Activated CD8-positive, alpha-beta memory T cell treated with anti-CD3 and anti-CD28 coated beads, Interleukin-2, amount 50 U/mL, for 24 hours (primary cell): ENCODE results near the gene NPY4R2.
"Not testable (repeated sequence)": the region's sequence is repeated elsewhere in the genome, so short reads cannot be mapped to it uniquely, and the experiment has no call there.

ENCODE experiments used
- DNase-seq: peaks from one replicate; pipeline ENCODE4 v3.0.0-alpha.2; 2020; ENCODE audit errors: extremely low read depth

The NPY4R2 gene

DNA sequence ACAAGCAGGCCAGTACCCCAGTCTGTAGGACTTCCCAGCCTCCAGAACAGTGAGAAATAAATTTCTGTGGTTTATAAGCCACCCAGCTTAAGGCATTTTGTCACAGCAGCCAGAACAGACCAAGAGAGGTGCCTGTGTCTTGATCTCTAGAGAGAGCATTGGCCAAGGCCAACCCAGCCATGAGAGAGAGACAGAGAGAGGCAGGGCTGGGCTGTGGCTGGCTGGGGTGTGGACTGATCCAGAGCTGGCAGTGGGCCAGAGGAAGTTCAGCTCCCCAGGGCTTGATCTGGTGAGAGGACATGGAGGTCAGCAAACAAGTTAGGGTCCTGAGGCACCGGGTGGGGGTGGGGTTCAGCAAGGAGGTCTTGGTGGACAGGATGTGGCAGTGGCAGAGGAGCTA, 14.4 kb downstream of the NPY4R2 start:
- not testable (repeated sequence) for DNase-seq

DNA sequence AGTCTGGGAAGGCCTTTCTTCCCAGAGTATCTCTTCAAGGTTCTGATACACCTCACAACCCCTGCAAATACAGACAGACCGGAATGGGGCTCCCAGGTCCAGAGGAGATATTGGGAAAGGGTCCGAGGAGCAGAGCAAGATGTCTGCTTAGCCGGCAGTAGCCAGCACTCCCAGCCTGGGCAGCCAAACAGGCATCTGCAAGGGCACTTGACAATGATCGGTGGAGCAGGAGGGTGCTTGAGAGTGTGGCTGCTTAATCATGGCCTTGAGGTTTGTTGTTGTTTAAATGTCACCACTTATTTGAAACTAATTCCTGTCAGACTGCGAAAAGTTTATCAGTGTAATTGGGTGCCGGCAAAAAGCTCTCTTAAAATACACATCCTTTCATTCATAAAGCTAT, 15.0 kb downstream of the NPY4R2 start:
- DNase-seq, result not testable (repeated sequence)

DNA sequence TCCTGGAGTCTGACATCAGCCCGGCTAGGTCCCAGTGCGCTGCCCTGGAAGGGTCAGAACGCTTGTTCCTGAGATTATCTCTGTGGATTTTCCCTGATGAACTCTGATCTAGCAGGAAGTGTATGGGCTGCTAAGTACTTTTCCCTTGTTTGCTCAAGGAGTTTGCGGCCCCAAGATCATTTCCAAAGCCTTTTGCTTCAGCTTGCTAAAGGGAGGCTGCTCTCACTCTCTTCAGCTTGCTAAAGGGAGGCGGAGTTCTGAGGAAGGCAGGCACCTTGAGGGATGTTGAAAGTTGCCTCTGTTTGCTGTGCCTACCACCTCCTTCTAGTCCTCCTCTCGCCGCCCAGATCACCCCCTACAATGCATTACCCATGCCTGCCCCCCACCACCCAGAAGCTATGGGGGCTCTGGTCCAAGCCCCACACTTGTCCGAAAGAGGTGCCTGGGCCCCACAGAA, 18.3 kb downstream of the NPY4R2 start:
- DNase-seq, result not testable (repeated sequence)

DNA sequence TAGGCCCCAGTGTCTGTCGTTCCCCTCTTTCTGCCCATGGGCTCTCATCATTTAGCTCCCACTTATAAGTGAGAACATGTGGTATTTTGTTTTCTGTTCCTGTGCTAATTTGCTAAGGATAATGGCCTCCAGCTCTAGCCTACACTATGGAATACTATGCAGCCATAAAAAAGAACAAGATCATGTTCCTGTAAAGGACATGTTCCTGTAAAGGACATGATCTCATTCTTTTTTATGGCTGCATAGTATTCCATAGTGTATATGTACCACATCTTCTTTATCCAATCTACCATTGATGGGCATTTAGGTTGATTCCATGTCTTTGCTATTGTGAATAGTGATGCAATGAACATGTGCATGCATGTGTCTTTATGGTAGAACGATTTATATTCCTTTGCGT, 19.2 kb downstream of the NPY4R2 start:
- DNase-seq, result not testable (repeated sequence)

DNA sequence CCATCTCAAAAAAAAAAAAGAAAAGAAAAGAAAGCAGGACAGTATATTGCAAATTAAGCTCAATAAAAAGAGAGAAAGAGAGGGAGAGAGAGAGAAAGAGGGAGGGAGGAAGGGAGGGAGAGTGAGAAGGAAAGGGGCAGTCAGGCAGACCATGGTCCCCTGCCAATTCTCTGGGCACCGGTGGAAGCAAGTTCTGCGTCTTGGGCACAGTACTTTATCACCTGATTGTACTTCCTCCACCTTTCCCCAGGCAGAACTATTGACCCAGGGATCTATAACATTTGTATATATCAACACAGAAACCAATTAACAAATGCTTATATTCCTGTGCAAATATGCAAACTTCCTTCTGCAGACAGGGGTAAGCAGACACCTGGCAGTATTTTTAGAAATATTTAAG, 22.4 kb downstream of the NPY4R2 start:
- DNase-seq, result not testable (repeated sequence)

DNA sequence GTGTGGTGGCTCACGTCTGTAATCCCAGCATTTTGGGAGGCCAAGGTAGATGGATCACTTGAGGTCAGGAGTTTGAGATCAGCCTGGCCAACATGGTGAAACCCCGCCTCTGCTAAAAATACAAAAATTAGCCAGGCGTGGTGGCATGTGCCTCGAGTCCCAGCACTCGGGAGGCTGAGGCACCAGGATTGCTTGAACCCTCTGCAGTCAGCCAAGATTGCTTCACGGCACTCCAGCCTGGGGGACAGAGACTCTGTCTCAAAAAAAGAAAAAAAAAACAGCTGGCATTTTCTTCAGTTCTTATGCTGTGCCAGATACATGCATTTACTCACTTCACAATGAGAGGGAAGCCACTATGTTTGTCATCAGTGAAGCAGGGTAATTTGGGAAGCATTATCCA, 22.9 kb downstream of the NPY4R2 start:
- not testable (repeated sequence) for DNase-seq

DNA sequence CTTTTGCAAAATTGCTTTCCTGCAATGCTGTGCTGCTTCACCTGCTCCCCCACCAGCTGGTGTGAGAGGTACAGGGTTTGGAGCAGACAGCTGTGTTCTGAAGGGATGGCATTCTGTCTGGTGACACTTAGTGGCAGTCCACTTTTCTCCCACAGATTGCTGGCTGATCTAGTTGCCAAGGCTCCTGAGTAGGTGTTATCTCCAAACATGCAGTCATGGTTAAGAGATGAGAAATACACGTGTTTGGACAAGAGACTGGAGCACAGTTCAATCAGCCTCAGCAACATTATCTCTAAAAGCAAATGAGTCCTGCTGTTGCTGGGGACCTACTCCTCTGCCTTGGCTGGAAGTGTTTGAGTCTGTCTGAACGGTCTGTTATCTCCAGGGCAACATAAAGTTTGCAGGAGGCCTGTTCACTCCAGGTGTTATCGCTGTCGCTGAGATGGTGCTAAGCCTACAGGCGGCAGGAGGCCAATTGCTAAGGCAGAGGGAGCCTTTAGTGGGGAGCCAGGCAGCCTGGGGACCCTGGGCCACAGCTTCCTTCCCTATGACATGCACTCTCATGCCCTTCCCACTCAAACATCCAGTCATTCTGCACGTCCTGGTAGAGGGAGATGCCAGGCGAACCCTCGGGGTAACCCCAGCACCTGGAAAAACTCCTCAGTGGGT, 24.0 kb downstream of the NPY4R2 start:
- not testable (repeated sequence) for DNase-seq

DNA sequence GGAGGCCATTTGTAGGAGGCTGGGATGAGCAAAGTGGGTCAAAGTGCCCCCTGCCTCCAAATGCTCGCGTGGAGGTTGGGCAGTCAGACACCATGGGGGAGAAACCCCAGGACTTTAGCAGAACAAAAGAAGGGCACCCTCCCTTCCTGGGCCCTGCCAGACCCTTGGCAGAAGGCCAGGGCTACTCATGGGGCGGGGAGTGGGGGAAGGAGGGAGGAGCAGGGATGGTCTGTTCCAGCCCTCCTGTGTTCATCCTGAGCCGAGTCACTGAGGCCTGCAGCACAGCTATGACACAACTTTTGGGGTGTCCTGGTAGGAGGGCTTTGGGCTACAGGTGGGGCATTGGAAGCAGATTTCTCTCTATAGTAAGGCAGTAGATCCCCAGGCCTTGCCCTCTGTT, 24.9 kb downstream of the NPY4R2 start:
- not testable (repeated sequence) for DNase-seq

DNA sequence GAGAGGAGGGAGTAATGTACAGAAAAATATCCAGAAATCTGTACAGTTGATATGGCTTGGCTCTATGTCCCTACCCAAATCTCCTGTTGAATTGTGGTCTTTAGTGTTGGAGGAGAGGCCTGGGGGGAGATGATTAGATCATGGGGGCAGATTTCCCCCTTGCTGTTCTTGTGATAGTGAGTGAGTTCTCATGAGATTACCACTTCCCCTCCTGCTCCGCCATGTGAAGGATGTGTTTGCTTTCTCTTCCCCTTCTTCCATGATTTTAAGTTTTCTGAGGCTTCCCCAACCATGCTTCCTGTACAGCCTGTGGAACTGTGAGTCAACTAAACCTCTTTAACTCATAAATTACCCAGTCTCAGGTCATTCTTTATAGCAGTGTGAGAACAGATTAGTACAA, 29.0 kb downstream of the NPY4R2 start:
- not testable (repeated sequence) for DNase-seq

DNA sequence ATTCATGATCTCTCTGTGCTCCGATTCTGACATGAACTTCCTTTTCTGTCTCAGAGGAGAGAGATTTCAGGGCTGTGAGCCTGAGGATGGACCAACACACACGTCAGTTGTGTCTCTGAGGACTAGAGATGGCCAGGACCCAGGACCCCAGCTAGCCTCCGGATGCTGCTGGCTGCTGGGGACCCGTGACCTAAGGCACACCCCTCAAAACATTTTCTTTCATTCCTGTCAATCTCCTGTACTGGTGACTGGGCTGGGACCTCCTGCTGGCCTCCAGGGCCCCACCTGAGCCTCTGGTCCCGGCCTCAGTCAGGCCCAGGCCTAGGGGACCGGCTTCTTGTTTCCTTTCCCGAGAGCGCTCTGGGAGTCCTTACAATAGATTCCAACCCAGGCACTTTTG, 38.7 kb downstream of the NPY4R2 start:
- DNase-seq, result not testable (repeated sequence)

DNA sequence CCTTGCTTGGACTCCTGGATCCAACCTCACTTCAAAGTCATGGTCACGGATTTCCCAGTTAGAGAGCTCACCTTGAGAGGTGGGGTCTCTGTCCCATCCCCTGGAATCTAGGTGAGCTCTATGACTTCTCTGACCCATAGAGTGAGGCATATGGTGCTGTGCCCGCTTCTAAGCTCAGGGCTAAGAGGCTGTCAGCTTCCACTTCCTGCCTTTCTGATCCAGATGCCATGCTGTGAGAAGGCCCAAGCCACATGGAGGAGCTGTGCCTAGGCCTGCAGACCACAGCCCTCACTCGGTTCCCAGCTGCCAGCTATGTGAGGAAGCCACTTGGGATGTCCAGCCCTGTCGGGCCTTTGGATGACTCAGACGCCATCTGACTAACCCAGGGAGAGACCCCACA, 41.2 kb downstream of the NPY4R2 start:
- DNase-seq, result not testable (repeated sequence)

DNA sequence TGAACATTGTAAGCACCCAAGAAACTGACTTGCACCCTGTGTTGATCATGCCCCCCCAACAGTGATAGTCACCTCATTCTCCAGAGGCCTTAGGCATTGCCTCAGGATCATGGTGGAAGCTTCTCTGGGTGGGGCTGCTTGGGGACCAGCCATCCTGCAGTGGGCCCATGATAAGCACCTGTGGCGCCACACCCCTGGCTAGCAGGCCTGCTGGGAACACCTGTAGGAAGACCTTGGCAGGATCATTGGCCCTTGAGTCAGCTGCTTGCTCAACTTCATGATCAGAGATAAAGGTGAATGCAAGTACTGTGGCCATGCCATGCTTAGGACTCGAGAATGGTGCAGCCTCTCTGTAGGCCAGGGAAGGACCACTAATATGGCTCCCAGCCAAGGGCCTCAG, 42.2 kb downstream of the NPY4R2 start:
- not testable (repeated sequence) for DNase-seq

DNA sequence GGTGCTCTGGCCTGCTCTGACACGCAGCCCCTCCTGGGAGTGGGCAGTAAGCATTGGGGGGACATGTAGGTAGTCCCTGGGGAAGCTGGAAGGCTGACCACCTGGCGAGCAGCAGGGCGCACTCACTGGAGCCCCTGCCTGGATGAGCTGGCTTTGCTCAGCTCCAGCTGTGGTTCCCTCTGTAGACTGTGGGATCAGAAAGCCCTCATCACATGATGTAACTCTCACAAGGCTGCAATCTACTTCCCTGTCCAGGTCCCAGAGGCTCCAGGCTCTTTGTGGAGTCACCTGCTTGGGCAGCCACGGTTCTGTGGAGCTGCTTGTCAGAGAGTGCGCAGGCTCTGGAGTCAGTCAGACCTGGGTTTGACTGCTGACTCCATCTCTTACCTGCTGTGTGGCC, 44.3 kb downstream of the NPY4R2 start:
- not testable (repeated sequence) for DNase-seq

DNA sequence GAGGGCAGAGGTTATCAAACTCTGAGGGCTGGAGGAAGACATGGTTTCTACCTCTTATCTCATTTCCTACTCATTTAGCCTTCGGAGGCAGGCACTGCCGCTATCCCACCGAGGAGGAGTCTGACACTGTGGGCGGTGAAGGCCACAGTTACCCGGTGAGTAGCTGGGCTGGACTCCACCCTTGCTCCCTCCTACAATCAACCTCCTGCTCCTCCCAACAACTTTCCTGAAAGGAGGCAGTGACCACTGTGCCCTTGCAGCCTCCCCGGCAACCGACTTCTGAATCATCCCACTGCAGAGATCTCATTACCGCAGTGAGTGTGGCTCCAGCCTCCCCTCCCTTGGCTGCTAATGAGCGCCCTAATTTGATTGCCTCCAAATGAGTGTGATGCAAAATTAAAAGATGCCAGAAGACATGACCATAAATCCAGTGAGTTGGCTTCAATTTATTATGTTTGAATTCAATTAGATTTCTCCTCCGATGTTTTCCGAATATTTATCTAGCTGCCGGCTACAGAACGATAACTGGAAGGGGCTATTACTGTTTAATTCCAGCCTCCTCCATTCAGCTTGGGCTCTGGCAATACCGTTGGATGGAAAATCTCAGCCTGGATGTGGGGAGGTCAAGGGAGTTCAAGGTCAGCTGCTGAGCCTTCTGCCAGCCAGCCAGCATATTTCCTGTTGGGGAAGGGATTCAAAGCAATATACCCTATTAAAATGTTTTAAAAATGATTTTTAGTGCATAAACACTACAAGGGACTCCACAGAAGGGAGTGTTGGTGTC, 46.0 kb downstream of the NPY4R2 start:
- not testable (repeated sequence) for DNase-seq

DNA sequence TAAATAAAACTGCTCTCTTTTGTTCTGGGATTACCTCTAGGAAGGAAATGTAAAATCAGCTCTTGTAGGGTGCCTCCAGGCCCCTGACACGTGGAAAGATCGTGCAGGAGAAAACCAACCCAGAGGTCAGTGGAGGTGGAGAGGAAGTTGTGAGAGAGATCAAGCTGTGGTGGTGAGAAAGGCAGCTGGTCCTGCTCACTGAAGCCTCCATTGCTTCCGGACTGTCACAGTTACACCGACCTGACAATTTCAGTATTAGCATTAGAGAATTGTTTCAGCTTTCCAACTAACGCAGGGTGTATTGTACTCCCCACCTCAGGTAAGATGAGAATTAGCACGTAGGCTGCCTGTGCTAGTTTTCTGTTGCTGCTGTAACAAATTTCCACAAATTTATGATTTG, 50.5 kb downstream of the NPY4R2 start:
- DNase-seq, result not testable (repeated sequence)

DNA sequence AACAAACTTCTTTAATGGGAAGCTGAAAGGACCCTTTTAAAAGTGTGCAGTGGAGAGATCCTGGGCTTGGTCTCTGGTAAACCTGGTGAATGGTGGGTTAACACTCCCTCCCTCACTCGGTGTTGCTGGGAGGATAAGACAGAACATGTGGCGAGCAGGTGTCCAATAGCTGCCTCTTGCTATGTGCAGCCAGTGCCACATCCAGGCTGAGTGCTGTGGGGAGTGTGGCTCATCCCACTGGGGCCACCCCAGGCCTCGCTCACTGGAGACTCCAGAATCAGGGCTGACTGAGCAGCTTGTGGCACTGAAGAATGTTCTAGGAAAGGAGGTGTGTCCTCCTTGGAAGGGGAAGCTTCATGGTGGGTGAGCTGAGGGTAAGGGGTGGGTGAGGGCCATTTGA, 51.6 kb downstream of the NPY4R2 start:
- not testable (repeated sequence) for DNase-seq

DNA sequence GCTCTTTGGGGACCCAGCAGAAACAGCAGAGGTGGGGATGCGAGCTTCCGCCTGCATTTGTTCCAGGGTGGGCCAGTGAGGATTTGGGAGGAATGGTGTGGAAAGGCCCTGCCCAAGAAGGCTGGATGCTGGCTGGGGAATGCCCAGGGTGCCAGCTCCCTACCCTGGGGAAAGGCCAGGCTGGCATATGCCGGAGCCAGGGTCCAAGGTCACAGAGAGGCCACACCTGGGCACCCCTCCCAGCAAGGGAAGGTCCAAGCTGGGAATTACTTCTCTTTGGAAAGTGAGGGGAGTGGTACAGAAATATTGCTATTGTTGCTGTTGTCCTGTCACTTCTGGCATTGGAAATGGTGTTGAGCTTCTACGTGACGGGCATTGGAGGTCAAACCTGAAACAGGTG, 53.1 kb downstream of the NPY4R2 start:
- not testable (repeated sequence) for DNase-seq

DNA sequence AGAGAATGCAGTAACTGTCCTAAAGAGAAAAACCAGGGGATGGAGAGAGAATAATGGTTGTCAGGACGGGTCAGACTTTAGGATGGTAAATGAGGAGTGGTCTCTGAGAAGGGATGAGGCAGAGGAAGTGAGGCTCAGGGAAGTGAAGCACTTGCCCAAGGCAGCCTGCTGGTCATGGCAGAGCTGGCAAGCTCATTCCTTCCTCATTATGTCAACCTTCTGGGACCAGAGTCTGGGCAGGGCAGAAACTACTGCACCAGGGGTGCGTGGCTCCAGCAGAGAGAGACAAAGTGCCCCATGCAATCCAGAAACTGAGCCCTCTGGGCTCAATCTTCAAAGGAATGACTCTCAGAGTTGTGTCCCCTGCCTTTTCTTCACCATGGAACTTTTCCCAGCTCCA, 53.6 kb downstream of the NPY4R2 start:
- not testable (repeated sequence) for DNase-seq
